ENCODE measurements around the gene GALNT10. TPM values are rescaled to one million over a fixed set of nuclear protein-coding genes. Genes with fewer than 3 reads are reported as not detected.

GALNT10 gene
- total RNA-seq, 4 donors from 2014 or later = 11.6 to 16.3 (median 14.8) TPM

- no peaks in the 10 kb centered on the region for H3K36me3 ChIP-seq
- H3K27me3 ChIP-seq = no peaks in the 10 kb centered on the region
- H3K4me1 ChIP-seq = peaks cover 19% of the 10 kb centered on the region
- H3K9me3 ChIP-seq = no peaks in the 10 kb centered on the region
- TF ChIP-seq EP300 (IDR thresholded peaks at IDR 0.05) (no peak), POLR2AphosphoS5 (IDR thresholded peaks at IDR 0.05) (no peak), CTCF (IDR thresholded peaks at IDR 0.05) (no peak), POLR2A (IDR thresholded peaks at IDR 0.05) (no peak)
- no peak overlapping the region for H3K4me3 ChIP-seq
- no peak for DNase-seq (ENCODE audit: low spot score in 2 of 2)
- 76% methylated on average over 2 of the region's 2 CpGs for WGBS
- H3K27ac ChIP-seq = no peak overlapping the region
Measured at GRCh38 chr5:154284433-154284832, 93.9 kb downstream of the GALNT10 start.

DNA sequence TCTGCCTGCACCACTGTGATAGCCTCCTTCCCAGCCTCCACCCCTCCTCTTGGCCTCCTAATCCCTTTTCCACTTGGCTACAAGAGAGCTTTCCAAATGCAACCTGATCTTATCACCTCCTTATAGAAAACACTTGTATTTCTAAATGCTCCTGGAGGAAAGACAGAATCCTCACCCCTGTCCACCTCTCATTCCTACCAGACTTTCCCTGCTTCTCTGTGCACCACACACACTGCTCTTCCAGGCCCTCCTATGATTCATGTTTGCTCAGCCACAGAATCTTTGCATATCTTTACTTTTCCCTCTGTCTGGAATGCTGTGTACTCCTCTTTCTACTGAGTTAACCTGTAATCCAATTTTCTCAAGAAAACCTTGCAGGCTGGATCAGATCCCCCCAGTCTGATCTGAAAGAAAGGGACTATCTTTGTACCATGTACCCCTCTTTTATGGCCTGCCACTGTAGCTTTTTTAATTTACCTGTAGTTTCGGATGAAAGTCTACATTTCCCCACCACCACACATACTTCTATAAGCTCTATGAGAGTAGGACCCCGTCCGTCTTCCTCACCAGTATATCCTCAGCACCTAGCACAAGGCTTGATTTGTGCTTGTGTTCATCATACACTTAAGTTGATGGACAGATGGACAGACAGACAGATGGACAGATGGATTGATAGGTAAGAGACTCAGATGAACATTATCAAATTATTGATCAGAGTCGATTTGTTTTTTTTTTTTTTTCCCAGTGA, 95.3 kb downstream of the GALNT10 start:
- H3K9me3 ChIP-seq = no peaks in the 10 kb centered on the region
- no peak overlapping the region for H3K4me3 ChIP-seq
- H3K27me3 ChIP-seq = no peaks in the 10 kb centered on the region
- no peaks in the 10 kb centered on the region for H3K36me3 ChIP-seq
- peaks cover 19% of the 10 kb centered on the region for H3K4me1 ChIP-seq
- no peak for DNase-seq (ENCODE audit: low spot score in 2 of 2)
- no peak overlapping the region for H3K27ac ChIP-seq
- whole genome bisulfite sequencing = 71% methylated on average over 4 of the region's 4 CpGs
- TF ChIP-seq CTCF (IDR thresholded peaks at IDR 0.05) = no peak

DNA sequence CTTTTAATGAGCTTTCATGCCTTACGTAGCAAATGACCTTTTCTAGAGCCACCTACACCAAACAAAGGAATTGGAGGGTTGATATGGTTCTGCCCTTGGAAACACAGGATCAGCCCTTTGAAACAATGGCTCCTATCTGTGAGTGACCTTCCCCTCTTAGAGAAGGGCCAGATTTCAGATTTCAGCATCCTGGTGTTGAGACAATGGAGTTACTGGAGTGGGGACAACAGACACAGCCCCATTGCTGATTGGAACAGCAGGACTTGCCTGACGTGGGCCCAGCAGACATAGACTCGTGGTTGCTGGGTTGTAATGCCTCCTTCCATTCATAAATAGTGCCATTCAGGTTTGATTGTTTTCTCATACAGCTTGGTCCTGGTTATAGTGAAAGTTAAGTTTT, 96.0 kb downstream of the GALNT10 start:
- WGBS = 89% methylated on average over 3 of the region's 3 CpGs
- peaks cover 19% of the 10 kb centered on the region for H3K4me1 ChIP-seq
- H3K27ac ChIP-seq = no peak overlapping the region
- no peak for DNase-seq (ENCODE audit: low spot score in 2 of 2)
- no peak for TF ChIP-seq POLR2A (IDR thresholded peaks at IDR 0.05)
- no peak for TF ChIP-seq EP300 (IDR thresholded peaks at IDR 0.05)
- no peak for TF ChIP-seq CTCF (IDR thresholded peaks at IDR 0.05)
- TF ChIP-seq POLR2AphosphoS5 (IDR thresholded peaks at IDR 0.05) = no peak
- no peaks in the 10 kb centered on the region for H3K36me3 ChIP-seq
- H3K4me3 ChIP-seq = no peak overlapping the region
- H3K9me3 ChIP-seq = no peaks in the 10 kb centered on the region
- H3K27me3 ChIP-seq = no peaks in the 10 kb centered on the region

DNA sequence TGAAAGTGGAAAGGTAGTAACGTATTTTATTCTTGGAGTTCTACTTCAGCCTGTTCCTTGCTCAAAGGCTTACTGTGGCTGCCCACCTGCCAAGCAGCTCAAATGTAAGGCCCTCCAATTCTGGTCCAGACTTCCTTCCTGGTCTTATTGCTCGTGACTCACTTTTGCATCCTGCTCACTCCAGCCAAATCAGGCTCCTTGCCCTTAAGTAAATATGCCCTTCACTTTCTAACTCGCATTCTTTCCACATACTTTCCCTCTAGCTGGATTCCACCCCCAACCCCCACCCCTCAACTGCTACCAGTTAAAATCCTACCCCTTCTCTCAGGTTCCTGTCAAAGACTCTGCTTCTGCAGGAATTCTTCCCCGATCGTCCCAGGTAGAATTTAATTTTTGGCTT, 96.6 kb downstream of the GALNT10 start:
- Histone ChIP-seq H3K4me1 (peaks cover 19% of the 10 kb centered on the region), H3K27ac (no peak overlapping the region), H3K27me3 (no peaks in the 10 kb centered on the region), H3K9me3 (no peaks in the 10 kb centered on the region), H3K4me3 (no peak overlapping the region), H3K36me3 (no peaks in the 10 kb centered on the region)
- 79% methylated on average over 5 of the region's 5 CpGs for WGBS
- TF ChIP-seq POLR2A (IDR thresholded peaks at IDR 0.05) = no peak
- no peak for TF ChIP-seq EP300 (IDR thresholded peaks at IDR 0.05)
- TF ChIP-seq CTCF (IDR thresholded peaks at IDR 0.05) = no peak
- TF ChIP-seq POLR2AphosphoS5 (IDR thresholded peaks at IDR 0.05) = no peak
- DNase-seq (ENCODE audit: low spot score in 2 of 2) = no peak

- DNase-seq (ENCODE audit: low spot score in 2 of 2) = no peak
- peaks cover 19% of the 10 kb centered on the region for H3K4me1 ChIP-seq
- H3K9me3 ChIP-seq = no peaks in the 10 kb centered on the region
- H3K4me3 ChIP-seq = no peak overlapping the region
- H3K36me3 ChIP-seq = no peaks in the 10 kb centered on the region
- 43% methylated on average over 2 of the region's 2 CpGs for WGBS
- peak overlapping the region; percentile 10 for H3K27ac ChIP-seq
- TF ChIP-seq CTCF (IDR thresholded peaks at IDR 0.05) (no peak), EP300 (IDR thresholded peaks at IDR 0.05) (no peak), POLR2AphosphoS5 (IDR thresholded peaks at IDR 0.05) (no peak)
- no peaks in the 10 kb centered on the region for H3K27me3 ChIP-seq
Measured at GRCh38 chr5:154288145-154288544, 97.6 kb downstream of the GALNT10 start.

All from suprapubic skin (tissue), 4 donors.